GM12878 (cell line): ENCODE results near the gene RSPH1. TPM values are rescaled to one million over a fixed set of nuclear protein-coding genes. Genes with fewer than 3 reads are reported as not detected.

Source experiments
- BMI1 ChIP-seq: fragments of 450-650 bp; IDR thresholded peaks from 2 replicates; pipeline ENCODE4 v1.6.1; 2016; ENCODE audit warnings: mild to moderate bottlenecking, moderate library complexity, borderline replicate concordance
- CBX3 ChIP-seq: fragments of 200-600 bp; sonication (generic); IDR thresholded peaks from 2 replicates; pipeline ENCODE4 v1.6.1; 2016; ENCODE audit warnings: low read depth, borderline replicate concordance
- EP300 ChIP-seq, 2 experiments: fragments of 150-350 bp in 1 of 2; IDR thresholded peaks; 2 replicates each; pipeline ENCODE4 v1.6.1; 2011 to 2012; ENCODE audit warnings: low read depth in 2 of 2, low read length in 2 of 2, borderline replicate concordance in 1 of 2, improper control_type of control experiment in 1 of 2, inconsistent platforms in 1 of 2; ENCODE audit not compliant: control insufficient read depth in 1 of 2
- HDGF ChIP-seq: fragments of 450-650 bp; IDR thresholded peaks from 2 replicates; pipeline ENCODE4 v1.6.1; 2016; ENCODE audit warnings: antibody characterized with exemption
- JUNB ChIP-seq: IDR thresholded peaks from 2 replicates; pipeline ENCODE4 v1.6.1; 2016; ENCODE audit warnings: antibody characterized with exemption, mild to moderate bottlenecking
- MTA2 ChIP-seq: fragments of 450-650 bp; IDR thresholded peaks from 2 replicates; pipeline ENCODE4 v1.6.1; 2016; ENCODE audit warnings: low read depth, mild to moderate bottlenecking, moderate library complexity
- SIX5 ChIP-seq: IDR thresholded peaks from 2 replicates; pipeline ENCODE4 v1.6.1; 2011; ENCODE audit warnings: mild to moderate bottlenecking, low read depth, low read length, moderate library complexity; ENCODE audit not compliant: severe bottlenecking
- SUPT20H ChIP-seq: IDR thresholded peaks from 2 replicates; pipeline ENCODE4 v1.6.1; 2011; ENCODE audit warnings: low read depth, mild to moderate bottlenecking, low read length, moderate library complexity, borderline replicate concordance; ENCODE audit not compliant: control insufficient read depth
- ZNF217 ChIP-seq: fragments of 450-650 bp; IDR thresholded peaks from 2 replicates; pipeline ENCODE4 v1.6.1; 2017; ENCODE audit warnings: antibody characterized with exemption, mild to moderate bottlenecking
- ZNF24 ChIP-seq: fragments of 450-650 bp; IDR thresholded peaks from 2 replicates; pipeline ENCODE4 v1.6.1; 2017; ENCODE audit warnings: antibody characterized with exemption, mild to moderate bottlenecking
- polyA plus RNA-seq, 11 experiments: library from polyadenylated mRNA; depleted of rRNA in 4 of 11; unstranded in 6 of 11; stranded (reverse) in 5 of 11; fragments of >200 nt; fragmentation: Nextera tagmentation in 4 of 11; fragmentation: Illumina TruSeq in 1 of 11; extraction: Ambion mirVana in 4 of 11; extraction: Trizol in 1 of 11; gene quantifications; 1 replicate in 1 of 11; 2 replicates in 10 of 11; pipeline versions ENCODE4 v1.2.1 to v1.2.3, GENCODE V29; 2011 to 2016; ENCODE audit warnings: inconsistent platforms in 2 of 11, missing spikeins in 2 of 11, low read depth in 1 of 11
- total RNA-seq, 4 experiments: library from RNA; depleted of rRNA in 3 of 4; stranded (reverse); fragments of >200 nt in 3 of 4; fragmentation: Illumina TruSeq in 1 of 4; extraction: Trizol in 1 of 4; gene quantifications; 2 replicates each; pipeline versions ENCODE4 v1.2.1 to v1.2.3, GENCODE V29; 2013 to 2021
- TF ChIP-seq, protein P1 (sequence below): fragments of 450-650 bp; IDR thresholded peaks from 2 replicates; pipeline ENCODE4 v1.6.1; 2018; ENCODE audit warnings: borderline replicate concordance, mild to moderate bottlenecking; ENCODE audit not compliant: partially characterized antibody
- TF ChIP-seq, protein P2 (sequence below): fragments of 450-650 bp; IDR thresholded peaks from 2 replicates; pipeline ENCODE4 v1.6.1; 2017; ENCODE audit warnings: low read depth, mild to moderate bottlenecking, moderate library complexity
- TF ChIP-seq, protein P3 (sequence below): IDR thresholded peaks from 2 replicates; pipeline ENCODE4 v1.6.1; 2011; ENCODE audit warnings: low read depth, mild to moderate bottlenecking, low read length, moderate library complexity, borderline replicate concordance; ENCODE audit errors: extremely low read depth
- TF ChIP-seq, protein P4 (sequence below): fragments of 450-650 bp; IDR thresholded peaks from 2 replicates; pipeline ENCODE4 v1.6.1; 2017; ENCODE audit warnings: antibody characterized with exemption, mild to moderate bottlenecking, moderate library complexity
- TF ChIP-seq, protein P5 (sequence below): fragments of 450-650 bp; IDR thresholded peaks from 2 replicates; pipeline ENCODE4 v1.6.1; 2014; ENCODE audit warnings: mild to moderate bottlenecking
- TF ChIP-seq, protein P6 (sequence below): fragments of 450-650 bp; IDR thresholded peaks from 2 replicates; pipeline ENCODE4 v1.6.1; 2017; ENCODE audit warnings: mild to moderate bottlenecking, moderate library complexity

The RSPH1 gene
- total and polyA plus RNA-seq, 10 of the 15 experiments (the other 5 are each of a cell fraction or from before 2014, with no cell fraction given): 0.11 to 1.4 (median 0.38) TPM

DNA sequence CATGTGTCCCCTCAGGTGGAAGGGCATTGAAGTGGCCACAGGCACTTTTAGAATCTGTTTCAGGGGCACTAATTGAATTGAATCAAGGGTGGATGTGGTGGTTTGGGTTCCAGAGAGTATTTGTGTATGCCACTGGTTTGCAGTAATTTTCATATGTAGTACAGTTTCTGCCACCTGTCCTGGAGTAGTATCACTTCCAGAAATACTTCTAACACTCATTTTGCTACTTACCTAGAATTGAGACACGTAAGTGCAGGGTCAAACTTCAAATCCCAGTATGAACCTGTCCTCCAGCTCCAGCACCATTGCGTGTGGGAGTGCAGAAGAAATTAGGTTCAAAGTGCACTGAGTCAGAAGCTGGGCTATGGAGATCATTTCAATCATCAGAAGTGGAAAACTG, 26.8 kb downstream of the RSPH1 start (continued):
- TF ChIP-seq, protein P1, sequence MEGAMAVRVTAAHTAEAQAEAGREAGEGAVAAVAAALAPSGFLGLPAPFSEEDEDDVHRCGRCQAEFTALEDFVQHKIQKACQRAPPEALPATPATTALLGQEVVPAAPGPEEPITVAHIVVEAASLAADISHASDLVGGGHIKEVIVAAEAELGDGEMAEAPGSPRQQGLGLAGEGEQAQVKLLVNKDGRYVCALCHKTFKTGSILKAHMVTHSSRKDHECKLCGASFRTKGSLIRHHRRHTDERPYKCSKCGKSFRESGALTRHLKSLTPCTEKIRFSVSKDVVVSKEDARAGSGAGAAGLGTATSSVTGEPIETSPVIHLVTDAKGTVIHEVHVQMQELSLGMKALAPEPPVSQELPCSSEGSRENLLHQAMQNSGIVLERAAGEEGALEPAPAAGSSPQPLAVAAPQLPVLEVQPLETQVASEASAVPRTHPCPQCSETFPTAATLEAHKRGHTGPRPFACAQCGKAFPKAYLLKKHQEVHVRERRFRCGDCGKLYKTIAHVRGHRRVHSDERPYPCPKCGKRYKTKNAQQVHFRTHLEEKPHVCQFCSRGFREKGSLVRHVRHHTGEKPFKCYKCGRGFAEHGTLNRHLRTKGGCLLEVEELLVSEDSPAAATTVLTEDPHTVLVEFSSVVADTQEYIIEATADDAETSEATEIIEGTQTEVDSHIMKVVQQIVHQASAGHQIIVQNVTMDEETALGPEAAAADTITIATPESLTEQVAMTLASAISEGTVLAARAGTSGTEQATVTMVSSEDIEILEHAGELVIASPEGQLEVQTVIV: no peak
- TF ChIP-seq, protein P2, sequence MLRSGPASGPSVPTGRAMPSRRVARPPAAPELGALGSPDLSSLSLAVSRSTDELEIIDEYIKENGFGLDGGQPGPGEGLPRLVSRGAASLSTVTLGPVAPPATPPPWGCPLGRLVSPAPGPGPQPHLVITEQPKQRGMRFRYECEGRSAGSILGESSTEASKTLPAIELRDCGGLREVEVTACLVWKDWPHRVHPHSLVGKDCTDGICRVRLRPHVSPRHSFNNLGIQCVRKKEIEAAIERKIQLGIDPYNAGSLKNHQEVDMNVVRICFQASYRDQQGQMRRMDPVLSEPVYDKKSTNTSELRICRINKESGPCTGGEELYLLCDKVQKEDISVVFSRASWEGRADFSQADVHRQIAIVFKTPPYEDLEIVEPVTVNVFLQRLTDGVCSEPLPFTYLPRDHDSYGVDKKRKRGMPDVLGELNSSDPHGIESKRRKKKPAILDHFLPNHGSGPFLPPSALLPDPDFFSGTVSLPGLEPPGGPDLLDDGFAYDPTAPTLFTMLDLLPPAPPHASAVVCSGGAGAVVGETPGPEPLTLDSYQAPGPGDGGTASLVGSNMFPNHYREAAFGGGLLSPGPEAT: peak; percentile 85
- TF ChIP-seq EP300 (IDR thresholded peaks at IDR 0.05; ENCODE audit: borderline replicate concordance in 1 of 2, control insufficient read depth in 1 of 2, low read depth in 2 of 2, low read length in 2 of 2): peak; percentile 84 to 87
- TF ChIP-seq SIX5: no peak
- 0 out of 2 replicates have a peak, but pooled peaks have one; percentile 13 for TF ChIP-seq ZNF24
- TF ChIP-seq JUNB: peak; percentile 83
- TF ChIP-seq, protein P3, sequence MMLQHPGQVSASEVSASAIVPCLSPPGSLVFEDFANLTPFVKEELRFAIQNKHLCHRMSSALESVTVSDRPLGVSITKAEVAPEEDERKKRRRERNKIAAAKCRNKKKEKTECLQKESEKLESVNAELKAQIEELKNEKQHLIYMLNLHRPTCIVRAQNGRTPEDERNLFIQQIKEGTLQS: no peak
- no peak for TF ChIP-seq SUPT20H
- TF ChIP-seq BMI1: peak; percentile 56; the same call in 1 of the 2 replicates
- no peak for TF ChIP-seq CBX3
- TF ChIP-seq, protein P4, sequence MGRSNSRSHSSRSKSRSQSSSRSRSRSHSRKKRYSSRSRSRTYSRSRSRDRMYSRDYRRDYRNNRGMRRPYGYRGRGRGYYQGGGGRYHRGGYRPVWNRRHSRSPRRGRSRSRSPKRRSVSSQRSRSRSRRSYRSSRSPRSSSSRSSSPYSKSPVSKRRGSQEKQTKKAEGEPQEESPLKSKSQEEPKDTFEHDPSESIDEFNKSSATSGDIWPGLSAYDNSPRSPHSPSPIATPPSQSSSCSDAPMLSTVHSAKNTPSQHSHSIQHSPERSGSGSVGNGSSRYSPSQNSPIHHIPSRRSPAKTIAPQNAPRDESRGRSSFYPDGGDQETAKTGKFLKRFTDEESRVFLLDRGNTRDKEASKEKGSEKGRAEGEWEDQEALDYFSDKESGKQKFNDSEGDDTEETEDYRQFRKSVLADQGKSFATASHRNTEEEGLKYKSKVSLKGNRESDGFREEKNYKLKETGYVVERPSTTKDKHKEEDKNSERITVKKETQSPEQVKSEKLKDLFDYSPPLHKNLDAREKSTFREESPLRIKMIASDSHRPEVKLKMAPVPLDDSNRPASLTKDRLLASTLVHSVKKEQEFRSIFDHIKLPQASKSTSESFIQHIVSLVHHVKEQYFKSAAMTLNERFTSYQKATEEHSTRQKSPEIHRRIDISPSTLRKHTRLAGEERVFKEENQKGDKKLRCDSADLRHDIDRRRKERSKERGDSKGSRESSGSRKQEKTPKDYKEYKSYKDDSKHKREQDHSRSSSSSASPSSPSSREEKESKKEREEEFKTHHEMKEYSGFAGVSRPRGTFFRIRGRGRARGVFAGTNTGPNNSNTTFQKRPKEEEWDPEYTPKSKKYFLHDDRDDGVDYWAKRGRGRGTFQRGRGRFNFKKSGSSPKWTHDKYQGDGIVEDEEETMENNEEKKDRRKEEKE: no peak
- no peak for TF ChIP-seq HDGF
- peak; percentile 87 for TF ChIP-seq MTA2
- TF ChIP-seq, protein P5, sequence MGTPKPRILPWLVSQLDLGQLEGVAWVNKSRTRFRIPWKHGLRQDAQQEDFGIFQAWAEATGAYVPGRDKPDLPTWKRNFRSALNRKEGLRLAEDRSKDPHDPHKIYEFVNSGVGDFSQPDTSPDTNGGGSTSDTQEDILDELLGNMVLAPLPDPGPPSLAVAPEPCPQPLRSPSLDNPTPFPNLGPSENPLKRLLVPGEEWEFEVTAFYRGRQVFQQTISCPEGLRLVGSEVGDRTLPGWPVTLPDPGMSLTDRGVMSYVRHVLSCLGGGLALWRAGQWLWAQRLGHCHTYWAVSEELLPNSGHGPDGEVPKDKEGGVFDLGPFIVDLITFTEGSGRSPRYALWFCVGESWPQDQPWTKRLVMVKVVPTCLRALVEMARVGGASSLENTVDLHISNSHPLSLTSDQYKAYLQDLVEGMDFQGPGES: no peak
- TF ChIP-seq, protein P6, sequence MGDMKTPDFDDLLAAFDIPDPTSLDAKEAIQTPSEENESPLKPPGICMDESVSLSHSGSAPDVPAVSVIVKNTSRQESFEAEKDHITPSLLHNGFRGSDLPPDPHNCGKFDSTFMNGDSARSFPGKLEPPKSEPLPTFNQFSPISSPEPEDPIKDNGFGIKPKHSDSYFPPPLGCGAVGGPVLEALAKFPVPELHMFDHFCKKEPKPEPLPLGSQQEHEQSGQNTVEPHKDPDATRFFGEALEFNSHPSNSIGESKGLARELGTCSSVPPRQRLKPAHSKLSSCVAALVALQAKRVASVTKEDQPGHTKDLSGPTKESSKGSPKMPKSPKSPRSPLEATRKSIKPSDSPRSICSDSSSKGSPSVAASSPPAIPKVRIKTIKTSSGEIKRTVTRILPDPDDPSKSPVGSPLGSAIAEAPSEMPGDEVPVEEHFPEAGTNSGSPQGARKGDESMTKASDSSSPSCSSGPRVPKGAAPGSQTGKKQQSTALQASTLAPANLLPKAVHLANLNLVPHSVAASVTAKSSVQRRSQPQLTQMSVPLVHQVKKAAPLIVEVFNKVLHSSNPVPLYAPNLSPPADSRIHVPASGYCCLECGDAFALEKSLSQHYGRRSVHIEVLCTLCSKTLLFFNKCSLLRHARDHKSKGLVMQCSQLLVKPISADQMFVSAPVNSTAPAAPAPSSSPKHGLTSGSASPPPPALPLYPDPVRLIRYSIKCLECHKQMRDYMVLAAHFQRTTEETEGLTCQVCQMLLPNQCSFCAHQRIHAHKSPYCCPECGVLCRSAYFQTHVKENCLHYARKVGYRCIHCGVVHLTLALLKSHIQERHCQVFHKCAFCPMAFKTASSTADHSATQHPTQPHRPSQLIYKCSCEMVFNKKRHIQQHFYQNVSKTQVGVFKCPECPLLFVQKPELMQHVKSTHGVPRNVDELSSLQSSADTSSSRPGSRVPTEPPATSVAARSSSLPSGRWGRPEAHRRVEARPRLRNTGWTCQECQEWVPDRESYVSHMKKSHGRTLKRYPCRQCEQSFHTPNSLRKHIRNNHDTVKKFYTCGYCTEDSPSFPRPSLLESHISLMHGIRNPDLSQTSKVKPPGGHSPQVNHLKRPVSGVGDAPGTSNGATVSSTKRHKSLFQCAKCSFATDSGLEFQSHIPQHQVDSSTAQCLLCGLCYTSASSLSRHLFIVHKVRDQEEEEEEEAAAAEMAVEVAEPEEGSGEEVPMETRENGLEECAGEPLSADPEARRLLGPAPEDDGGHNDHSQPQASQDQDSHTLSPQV: no peak
- no peak for TF ChIP-seq ZNF217
